DMS79 treated with DMSO at 0.1 percent for 48 hours (cell line): ENCODE measurements around the gene DNLZ.
A peak's percentile ranks its signal among the peaks of the same experiment; 100 is the strongest.
"Not testable (repeated sequence)": the region's sequence is repeated elsewhere in the genome, so short reads cannot be mapped to it uniquely, and the experiment has no call there.

Source experiments
- DNase-seq: peaks from one replicate; lab custom pipeline; 2025; lab: John Stamatoyannopoulos, UW

DNLZ gene

GRCh38 chr9:136363106-136363948, at the start of gene DNLZ:
TSS of gene DNLZ (minus strand) at chr9:136363744. CDS start at chr9:136363714, 30 bp downstream.
- DNase-seq: peak; percentile 78

GRCh38 chr9:136412962-136413361, 49.4 kb upstream of the DNLZ start:
- DNase-seq: no peak

GRCh38 chr9:136411378-136411777, 47.8 kb upstream of the DNLZ start:
- DNase-seq: no peak

GRCh38 chr9:136410500-136411287, 47.1 kb upstream of the DNLZ start, which contains the start of the genes ENTR1 and PMPCA:
TSS of gene ENTR1 (minus strand) at chr9:136410614. CDS start at chr9:136410397, 217 bp downstream.
TSS of gene PMPCA (plus strand) at chr9:136410658. CDS start at chr9:136410669, 11 bp downstream.
- peak; percentile 81 for DNase-seq

GRCh38 chr9:136409557-136410455, 46.3 kb upstream of the DNLZ start:
- DNase-seq: peak; percentile 9

- DNase-seq: no peak
These were observed 44.4 kb upstream of the DNLZ start for GRCh38 chr9:136407911-136408310.

GRCh38 chr9:136407061-136407460, 43.5 kb upstream of the DNLZ start:
- DNase-seq: not testable (repeated sequence)

- not testable (repeated sequence) for DNase-seq
These were observed 42.4 kb upstream of the DNLZ start for GRCh38 chr9:136405904-136406303.

- no peak for DNase-seq
These were observed 41.9 kb upstream of the DNLZ start for GRCh38 chr9:136405481-136405880.

GRCh38 chr9:136404801-136405136, 41.2 kb upstream of the DNLZ start:
- DNase-seq: no peak

GRCh38 chr9:136403915-136404800, 40.6 kb upstream of the DNLZ start:
- no peak for DNase-seq

- DNase-seq: no peak
These were observed 40.0 kb upstream of the DNLZ start for GRCh38 chr9:136403538-136403914.

GRCh38 chr9:136402067-136402466, 38.5 kb upstream of the DNLZ start:
- no peak for DNase-seq

GRCh38 chr9:136401173-136401922, 37.8 kb upstream of the DNLZ start:
- DNase-seq: no peak

- peak; percentile 81 for DNase-seq
These were observed 36.7 kb upstream of the DNLZ start, which contains the start of gene SNAPC4 for GRCh38 chr9:136400038-136400834. TSS of gene SNAPC4 (minus strand) at chr9:136400170. CDS start at chr9:136398428, 1,742 bp downstream.

GRCh38 chr9:136399176-136400037, 35.9 kb upstream of the DNLZ start:
- no peak for DNase-seq

- DNase-seq: no peak
These were observed 34.7 kb upstream of the DNLZ start for GRCh38 chr9:136398286-136398685.

- DNase-seq: no peak
These were observed 34.1 kb upstream of the DNLZ start for GRCh38 chr9:136397643-136398042.
